Measurements from ENCODE around the gene WNT16.

The WNT16 gene

GRCh38 chr7:121344093-121344492 lies 15.3 kb downstream of the WNT16 start:
- no peak for DNase-seq (ENCODE audit: low read depth)

GRCh38 chr7:121344497-121344896 lies 15.7 kb downstream of the WNT16 start:
- DNase-seq (ENCODE audit: low read depth) = no peak

DNA sequence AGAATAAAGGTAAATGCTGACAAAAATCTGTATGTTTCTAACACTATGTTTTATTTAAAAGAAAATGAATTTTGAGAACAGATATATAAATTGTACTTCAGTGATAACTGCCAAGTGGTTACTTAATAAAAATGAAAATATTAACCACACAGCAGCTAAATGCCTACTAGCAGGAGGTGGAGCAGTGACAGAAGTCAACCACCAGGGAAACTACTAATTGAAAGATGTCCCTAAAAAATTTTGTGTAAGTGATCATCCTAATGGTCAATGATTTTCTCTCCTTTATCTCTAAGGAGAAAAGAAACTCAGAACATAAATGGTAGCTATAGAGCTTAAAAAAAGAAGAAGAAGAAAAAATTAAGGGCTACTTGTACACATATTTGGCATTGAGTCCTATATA lies 22.9 kb downstream of the WNT16 start:
- no peak for DNase-seq (ENCODE audit: low read depth)

- DNase-seq (ENCODE audit: low read depth) = no peak
These were observed 23.5 kb downstream of the WNT16 start for GRCh38 chr7:121352323-121352722.

DNA sequence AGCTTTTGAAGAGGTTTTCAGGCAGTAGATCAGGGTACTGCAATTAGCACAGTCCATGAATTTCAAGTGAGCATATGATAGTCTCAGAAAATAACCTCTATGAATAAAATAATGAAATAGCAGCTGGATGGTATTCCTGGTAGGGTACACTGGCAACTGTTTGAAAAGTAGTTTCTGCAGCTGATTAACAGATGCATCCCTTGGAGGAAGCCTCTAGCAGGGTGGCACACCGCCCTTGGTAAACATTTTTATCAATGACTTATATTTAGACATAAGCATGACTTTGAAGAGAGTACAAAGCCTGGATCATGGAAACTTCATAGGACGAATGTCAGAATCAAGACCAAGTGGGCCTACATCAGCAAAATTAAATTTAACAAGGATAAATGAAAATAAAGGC lies 26.8 kb downstream of the WNT16 start:
- no peak for DNase-seq (ENCODE audit: low read depth)

GRCh38 chr7:121360564-121360963 lies 31.8 kb downstream of the WNT16 start:
- no peak for DNase-seq (ENCODE audit: low read depth)

DNA sequence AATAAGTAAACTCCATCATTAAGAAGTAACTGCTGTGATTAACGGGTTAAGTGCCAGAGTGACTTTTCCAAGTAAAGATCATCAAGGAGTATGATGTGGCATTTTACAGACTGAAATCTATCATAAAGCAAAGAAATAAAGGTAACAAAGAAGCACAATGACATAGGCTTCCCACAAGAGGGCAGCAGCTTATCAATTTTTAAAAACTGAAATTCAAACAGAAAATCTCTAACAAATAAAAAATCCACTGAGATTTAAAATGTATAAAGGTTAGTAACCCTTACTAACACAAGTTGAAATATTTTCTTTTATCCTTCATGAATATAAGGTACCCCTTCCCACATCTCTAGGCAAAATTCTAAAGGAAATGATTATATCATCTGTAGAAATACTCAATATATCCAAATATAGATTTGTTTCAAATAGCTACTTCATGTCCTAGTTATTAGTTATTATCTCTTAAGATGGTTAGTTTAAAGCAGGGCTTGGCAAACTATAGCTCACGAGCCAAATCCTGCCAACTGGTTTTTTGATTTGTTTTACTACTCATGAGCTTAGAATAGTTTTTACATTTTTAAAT lies 38.1 kb downstream of the WNT16 start:
- no peak for DNase-seq (ENCODE audit: low read depth)

DNA sequence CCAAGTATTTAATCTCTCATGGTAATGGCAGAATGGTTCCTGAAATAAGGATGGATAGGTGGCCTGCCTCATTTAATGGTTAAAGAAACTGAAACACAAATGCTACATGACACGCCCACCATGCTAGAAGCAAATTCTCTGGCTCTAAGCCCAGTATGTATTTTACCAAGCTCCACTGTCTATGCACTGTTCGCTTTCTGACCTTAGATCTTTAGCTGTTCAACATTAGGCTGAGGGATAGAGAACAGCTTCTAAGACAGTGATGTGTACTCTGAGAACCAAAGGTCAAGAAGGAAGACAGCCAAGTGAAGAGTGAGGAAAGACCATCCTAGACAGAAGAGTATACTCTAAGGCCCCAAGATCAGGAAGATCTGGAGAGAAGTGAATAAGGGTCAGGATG lies 40.7 kb downstream of the WNT16 start:
- peak; percentile 32 for DNase-seq (ENCODE audit: low read depth)

DNA sequence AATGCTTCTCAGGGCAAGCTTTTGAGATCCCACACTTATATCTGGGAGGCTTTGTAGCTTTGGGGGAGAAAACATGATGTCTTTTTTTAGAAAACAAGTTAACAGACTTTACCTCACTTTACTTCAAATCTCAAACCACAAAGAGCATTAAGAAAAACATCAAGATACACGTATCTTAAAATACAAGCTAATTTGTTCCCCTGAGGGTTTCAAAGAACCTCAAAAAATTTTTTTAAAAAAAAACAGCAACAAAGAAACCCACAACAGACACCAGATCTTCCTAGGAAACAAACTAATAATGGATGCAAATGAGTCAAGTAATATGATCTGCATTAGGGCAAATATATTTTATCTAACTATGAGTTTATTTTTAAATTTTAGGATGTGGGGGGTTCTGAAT lies 42.6 kb downstream of the WNT16 start:
- no peak for DNase-seq (ENCODE audit: low read depth)

- DNase-seq (ENCODE audit: low read depth) = no peak
These were observed 43.1 kb downstream of the WNT16 start for GRCh38 chr7:121371883-121372282.

- DNase-seq (ENCODE audit: low read depth) = no peak
These were observed 43.7 kb downstream of the WNT16 start for GRCh38 chr7:121372376-121373010.

GRCh38 chr7:121373177-121373576 lies 44.4 kb downstream of the WNT16 start:
- no peak for DNase-seq (ENCODE audit: low read depth)

GRCh38 chr7:121376979-121377378 lies 48.2 kb downstream of the WNT16 start:
- DNase-seq (ENCODE audit: low read depth) = no peak

- no peak for DNase-seq (ENCODE audit: low read depth)
These were observed 51.1 kb downstream of the WNT16 start for GRCh38 chr7:121379930-121380329.

- no peak for DNase-seq (ENCODE audit: low read depth)
These were observed 53.7 kb downstream of the WNT16 start for GRCh38 chr7:121382473-121382872.

DNA sequence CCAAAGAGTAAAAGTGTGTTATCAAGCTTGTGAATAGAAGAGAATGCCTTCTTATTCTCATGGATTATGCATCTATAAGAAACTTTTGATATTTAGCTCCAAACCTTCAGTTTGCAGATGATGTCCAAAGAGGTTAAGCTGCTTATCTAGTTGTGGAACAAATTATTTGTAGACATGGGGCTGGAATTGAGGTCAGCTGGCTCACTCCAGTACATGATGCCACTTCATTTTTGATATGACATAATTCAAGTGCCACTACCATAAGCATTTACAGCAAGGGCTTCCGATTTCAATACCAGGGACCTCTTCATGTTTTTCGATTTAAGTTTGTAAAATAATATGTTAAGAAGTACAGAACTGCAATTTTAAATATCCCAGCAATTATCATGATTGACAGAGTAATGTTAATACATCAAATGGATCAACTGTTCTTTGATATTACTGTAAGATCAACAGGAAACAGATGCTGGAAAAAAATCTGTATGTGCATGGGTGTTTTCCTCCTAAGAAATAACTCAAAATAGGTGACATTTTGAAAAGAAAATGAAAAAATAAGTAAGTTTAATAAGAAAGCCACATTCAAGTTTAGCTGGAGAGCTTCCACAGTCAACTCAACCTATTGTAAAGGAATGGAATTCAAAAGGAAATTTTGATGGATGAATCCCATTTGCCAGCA lies 54.6 kb downstream of the WNT16 start:
- no peak for DNase-seq (ENCODE audit: low read depth)

GRCh38 chr7:121384265-121384664 lies 55.5 kb downstream of the WNT16 start:
- DNase-seq (ENCODE audit: low read depth) = no peak

DNA sequence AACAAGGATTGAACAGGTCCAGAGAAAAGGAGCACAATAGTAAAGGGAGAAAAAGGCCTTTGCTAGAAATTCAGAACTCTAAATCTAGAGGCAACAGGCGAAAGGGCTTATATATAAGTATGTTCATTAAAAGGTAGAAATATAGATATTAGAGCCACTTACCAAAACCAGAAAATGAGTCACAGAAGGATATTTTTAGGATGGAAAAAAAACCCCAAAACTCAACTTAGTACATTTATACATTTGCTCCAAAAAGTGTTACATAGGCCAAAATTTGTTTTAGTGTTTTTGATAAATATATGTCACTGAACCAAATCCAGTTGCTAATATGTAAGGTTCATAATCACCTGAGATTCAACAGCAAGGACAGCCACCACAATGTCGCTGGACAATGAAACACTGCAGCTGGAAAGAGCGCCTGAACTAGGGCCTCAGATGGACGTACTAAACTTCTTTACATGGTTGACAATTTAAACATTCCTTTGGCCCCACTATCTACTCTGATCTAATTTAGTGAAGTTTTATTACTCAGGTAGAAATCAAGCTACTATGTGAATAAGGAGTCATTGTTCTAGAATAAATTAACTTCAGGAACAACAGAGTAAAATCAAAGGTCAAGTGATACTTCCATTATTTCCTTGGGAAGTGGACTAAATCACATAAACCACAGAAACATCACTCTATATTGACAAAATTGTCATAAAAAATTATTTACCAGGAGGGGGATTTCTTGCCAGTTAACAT lies 56.4 kb downstream of the WNT16 start:
- DNase-seq (ENCODE audit: low read depth) = no peak

GRCh38 chr7:121385800-121386179 lies 57.0 kb downstream of the WNT16 start:
- no peak for DNase-seq (ENCODE audit: low read depth)

- DNase-seq (ENCODE audit: low read depth) = no peak
These were observed 60.1 kb downstream of the WNT16 start for GRCh38 chr7:121388950-121389349.

- no peak for DNase-seq (ENCODE audit: low read depth)
These were observed 61.3 kb downstream of the WNT16 start for GRCh38 chr7:121390109-121390508.

GRCh38 chr7:121390617-121391016 lies 61.8 kb downstream of the WNT16 start:
- no peak for DNase-seq (ENCODE audit: low read depth)
